HG02870 (cell line): ENCODE data around the gene PICALM.
"Not testable (repeated sequence)": the region's sequence is repeated elsewhere in the genome, so short reads cannot be mapped to it uniquely, and the experiment has no call there.

Experiments used
- ATAC-seq: cut with Tn5 transposase; IDR thresholded peaks from one replicate; pipeline ENCODE4 v1.9.1; 2021; ENCODE audit warnings: mild to moderate bottlenecking, moderate library complexity; ENCODE audit not compliant: unreplicated experiment

The PICALM gene

GRCh38 chr11:85947431-85948272 lies 121.2 kb downstream of the PICALM start:
- peak; percentile 41 for ATAC-seq

GRCh38 chr11:85946221-85946620 lies 122.7 kb downstream of the PICALM start:
- no peak for ATAC-seq

- ATAC-seq = no peak
Observed at GRCh38 chr11:85945788-85946187, 123.1 kb downstream of the PICALM start.

GRCh38 chr11:85945296-85945695 lies 123.6 kb downstream of the PICALM start:
- ATAC-seq = no peak

- ATAC-seq = peak; percentile 69
Observed at GRCh38 chr11:85941380-85941973, 127.4 kb downstream of the PICALM start.

GRCh38 chr11:85939099-85940015 lies 129.5 kb downstream of the PICALM start:
- no peak for ATAC-seq

GRCh38 chr11:85937835-85938234 lies 131.0 kb downstream of the PICALM start:
- no peak for ATAC-seq

GRCh38 chr11:85935751-85936150 lies 133.1 kb downstream of the PICALM start:
- ATAC-seq = no peak

GRCh38 chr11:85934596-85935169 lies 134.2 kb downstream of the PICALM start:
- no peak for ATAC-seq

- ATAC-seq = no peak
Observed at GRCh38 chr11:85930879-85931366, 138.0 kb downstream of the PICALM start.

- ATAC-seq = not testable (repeated sequence)
Observed at GRCh38 chr11:85926653-85927214, 142.2 kb downstream of the PICALM start.

- ATAC-seq = no peak
Observed at GRCh38 chr11:85923455-85923854, 145.4 kb downstream of the PICALM start.

GRCh38 chr11:85922367-85922766 lies 146.5 kb downstream of the PICALM start:
- ATAC-seq = peak; percentile 71

GRCh38 chr11:85918910-85919794 lies 149.7 kb downstream of the PICALM start:
- no peak for ATAC-seq

GRCh38 chr11:85914425-85914824 lies 154.5 kb downstream of the PICALM start:
- no peak for ATAC-seq

- ATAC-seq = no peak
Observed at GRCh38 chr11:85913513-85913912, 155.4 kb downstream of the PICALM start.

GRCh38 chr11:85912414-85912813 lies 156.5 kb downstream of the PICALM start:
- no peak for ATAC-seq
